NCI-H128 (cell line): ENCODE results near the gene LYRM2.

Experiments used
- DNase-seq: peaks from one replicate; lab custom pipeline; 2025; ENCODE audit not compliant: unreplicated experiment; lab: John Stamatoyannopoulos, UW

The LYRM2 gene, protein sequence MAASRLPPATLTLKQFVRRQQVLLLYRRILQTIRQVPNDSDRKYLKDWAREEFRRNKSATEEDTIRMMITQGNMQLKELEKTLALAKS

GRCh38 chr6:89638320-89639195, at the start of gene LYRM2:
TSS of gene LYRM2 (minus strand) at chr6:89638747. CDS start at chr6:89638716, 31 bp downstream.
- DNase-seq = peak; percentile 87

- no peak for DNase-seq
Observed at GRCh38 chr6:89688328-89688727, 49.8 kb upstream of the LYRM2 start.

- DNase-seq = no peak
Observed at GRCh38 chr6:89685311-89685710, 46.8 kb upstream of the LYRM2 start.

DNA sequence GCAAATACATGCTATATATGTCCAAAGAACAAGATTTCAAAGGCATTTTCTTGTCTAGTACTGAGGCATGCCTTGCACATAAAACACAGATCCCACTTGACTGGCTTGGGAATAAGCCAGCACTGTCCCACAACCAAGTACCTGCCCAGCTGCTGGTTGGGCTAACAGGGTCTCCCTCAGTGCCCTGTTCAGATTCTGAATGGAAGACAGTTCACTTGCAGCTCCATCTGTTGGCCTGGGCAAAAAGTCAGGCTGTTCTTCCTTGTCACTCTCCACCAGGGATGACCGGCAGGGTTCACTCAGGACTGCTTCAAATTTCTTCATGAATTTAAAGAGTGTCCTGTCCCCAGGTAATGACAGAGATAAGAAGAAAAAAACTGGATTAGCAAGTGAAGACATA, 44.4 kb upstream of the LYRM2 start:
- no peak for DNase-seq

DNA sequence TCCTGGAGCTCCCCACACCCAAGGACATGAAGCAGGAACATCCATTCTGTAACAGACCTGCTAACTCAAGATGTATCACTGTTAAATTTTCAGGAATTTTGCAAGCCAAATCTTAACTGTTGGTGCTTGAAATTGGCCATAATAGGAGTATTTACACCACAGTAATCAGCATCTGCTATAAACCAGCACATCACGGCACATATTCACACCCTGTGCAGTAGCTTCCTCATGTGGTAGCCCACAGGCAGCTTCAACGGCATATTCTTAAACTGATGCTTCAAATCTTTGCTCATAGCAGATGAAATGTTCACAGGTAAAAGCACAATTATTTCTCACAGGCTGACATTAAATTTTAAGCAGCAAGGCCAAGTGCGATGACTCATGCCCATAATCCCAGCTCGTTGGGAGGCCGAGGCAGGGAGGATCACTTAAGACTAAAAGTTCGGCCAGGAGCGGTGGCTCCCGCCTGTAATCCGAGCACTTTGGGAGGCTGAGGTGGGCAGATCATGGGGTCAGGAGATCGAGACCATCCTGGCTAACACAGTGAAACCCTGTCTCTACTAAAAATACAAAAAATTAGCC, 43.5 kb upstream of the LYRM2 start:
- DNase-seq = no peak

DNA sequence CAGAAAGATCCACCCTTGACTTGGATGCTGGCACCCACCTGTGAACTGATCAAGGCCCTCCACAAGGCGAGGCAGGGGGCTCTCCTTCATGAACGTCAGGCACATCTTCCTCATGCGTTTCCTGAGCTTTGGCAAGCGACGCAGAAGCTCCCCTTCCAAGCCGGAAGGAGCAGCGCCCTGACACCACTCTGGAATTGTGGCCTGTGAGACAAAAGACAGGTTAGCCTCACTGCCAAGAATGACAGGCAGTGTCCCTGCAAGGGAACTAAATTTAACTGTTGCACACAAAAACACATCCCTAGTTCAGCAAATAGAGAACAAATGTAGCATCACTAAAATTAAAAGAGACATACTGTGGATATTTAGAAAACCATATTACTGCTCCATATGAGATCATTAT, 42.0 kb upstream of the LYRM2 start:
- no peak for DNase-seq

GRCh38 chr6:89680150-89680549, 41.6 kb upstream of the LYRM2 start:
- DNase-seq = no peak

DNA sequence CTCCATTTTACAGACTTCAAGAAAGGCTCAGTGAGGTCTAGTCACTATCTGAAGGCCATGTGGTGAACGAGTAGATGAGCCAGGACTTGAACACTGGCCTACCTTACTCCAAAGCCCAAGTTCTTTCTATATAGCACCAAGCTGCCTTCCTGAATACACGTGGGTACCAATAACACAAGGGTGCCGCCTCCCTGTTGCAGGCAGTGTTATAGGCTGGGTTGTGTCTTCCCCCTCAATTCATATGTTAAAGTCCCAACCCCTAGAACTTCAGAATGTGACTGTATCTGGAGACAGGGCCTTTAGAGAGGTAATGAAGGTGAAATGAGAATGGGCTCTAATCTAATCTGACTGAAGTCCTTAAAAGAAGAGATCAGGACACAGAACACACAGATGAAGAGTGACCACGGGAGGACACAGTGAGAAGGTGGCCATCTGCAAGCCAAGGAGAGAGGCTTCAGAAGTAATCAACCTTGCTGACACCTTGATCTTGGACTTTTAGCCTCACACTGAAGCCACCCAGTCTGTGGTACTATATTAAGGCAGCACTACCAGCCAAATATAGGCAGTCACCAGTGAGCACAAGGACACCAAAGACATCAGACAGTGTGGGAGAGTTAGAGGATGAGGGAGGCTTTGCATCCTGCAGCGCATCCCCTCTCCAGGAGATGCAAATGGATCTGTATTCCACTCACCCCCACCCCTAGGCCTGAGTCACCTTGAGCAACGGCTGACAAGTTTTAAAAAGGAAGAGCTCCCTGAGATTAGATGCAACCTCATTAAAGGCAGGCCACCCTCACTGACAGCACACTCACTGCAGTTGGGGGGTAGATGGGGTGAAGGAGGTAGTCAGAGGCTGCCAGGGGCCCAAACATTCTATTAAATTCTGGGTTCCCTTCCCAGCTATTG, 40.9 kb upstream of the LYRM2 start:
- no peak for DNase-seq

DNA sequence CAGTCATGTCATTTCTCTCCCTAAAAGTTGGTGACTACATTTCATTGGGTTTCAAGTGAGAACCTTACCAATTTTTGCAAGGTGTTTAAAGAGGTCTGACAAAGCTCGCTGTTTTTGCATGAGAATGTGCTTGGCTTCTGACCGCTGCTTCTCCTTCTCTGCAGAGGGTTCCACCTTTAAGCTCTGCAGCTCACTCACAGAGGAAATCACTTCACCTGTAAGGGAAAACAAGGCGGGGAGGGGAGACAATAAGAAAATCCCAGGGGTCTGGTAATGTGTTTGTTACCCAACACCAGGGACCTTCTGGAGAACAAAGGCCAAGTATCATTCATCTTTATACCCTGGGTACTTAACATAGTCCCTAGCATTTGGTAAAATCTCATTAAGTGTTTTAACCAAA, 40.0 kb upstream of the LYRM2 start:
- DNase-seq = peak; percentile 13

DNA sequence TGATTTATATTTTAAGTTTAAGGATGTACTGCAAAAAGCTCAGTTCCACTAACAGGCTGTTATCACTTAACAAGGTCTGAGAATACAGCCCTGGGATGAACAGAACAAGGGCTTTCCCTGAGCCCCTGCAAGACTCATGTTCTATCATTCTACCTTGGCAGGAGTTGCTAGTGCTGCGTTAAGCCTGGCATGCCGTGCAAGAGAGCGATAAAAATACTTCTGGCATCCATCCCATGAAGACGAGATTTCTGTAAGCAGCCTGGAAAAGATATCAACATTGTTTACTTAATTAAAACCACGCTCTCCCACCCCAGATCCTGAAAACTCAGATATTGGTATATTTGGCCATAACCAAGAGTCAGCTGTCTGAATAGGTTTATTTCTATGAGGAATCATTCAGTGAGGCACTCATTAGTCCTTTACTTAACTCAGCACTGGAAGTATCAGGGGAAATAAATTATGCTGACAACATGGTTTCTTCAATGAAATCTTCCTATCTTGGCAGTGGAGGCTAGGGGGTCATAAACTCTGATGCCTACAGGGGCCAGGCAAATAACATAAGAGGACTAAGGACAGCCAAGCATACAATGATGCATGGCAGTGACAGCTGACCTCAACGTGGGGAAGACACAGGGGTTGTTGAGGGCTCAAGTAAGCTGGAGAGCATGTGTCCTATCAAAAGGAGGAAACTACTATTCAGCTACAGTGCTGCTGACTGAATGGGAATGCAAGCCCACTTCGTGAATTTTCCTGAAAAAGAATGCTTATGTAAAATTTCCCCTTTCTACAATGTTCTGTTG, 37.6 kb upstream of the LYRM2 start:
- no peak for DNase-seq

- DNase-seq = no peak
Observed at GRCh38 chr6:89670935-89671565, 32.5 kb upstream of the LYRM2 start.

GRCh38 chr6:89669002-89669401, 30.5 kb upstream of the LYRM2 start:
- no peak for DNase-seq

GRCh38 chr6:89667872-89668556, 29.5 kb upstream of the LYRM2 start:
- DNase-seq = no peak

DNA sequence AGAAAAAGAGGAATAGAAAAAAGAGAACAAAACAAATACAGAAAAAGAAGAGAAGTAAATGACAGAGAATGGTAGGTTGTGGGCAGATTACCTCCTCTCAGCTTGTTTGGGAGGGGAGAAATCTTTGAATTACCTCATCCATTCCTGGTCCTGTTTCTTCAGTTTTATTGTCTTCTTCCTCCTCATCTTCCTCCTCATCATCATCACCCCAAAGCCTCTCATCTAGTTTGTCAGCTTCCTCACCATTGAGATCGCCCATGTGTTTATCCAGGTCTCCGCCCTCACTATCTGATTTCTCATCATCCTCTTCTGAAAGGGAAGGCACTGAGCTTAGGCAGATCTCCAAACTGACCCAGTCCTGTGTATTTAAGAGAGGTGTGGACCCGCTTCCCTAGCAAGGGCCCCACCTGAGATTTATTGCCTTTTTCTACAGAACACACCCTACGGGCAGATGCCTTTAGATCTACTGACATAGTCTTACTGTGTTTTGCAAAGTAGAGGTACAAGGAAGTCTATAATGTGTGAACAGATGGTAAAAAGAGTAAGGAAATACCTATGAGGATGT, 24.2 kb upstream of the LYRM2 start:
- DNase-seq = no peak

DNA sequence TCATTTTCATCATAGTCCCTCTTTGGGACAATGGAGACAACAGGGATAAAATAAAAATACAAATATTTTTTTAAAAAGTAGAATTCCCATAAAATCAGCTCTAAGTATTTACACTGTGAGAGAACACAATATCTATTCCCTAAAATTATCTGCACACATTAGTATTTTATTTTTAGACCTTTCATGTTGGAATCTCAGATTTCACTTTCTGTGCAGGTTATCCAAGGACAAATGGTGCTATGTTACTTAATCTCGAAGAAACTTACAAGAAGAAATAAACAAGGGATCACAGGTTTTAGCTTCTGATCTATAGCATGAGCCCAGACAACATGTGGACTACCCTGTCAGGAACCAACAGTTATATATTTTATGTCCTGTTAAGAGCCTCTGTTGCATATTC, 23.0 kb upstream of the LYRM2 start:
- no peak for DNase-seq

- DNase-seq = no peak
Observed at GRCh38 chr6:89660981-89661380, 22.4 kb upstream of the LYRM2 start.

- no peak for DNase-seq
Observed at GRCh38 chr6:89657445-89658158, 19.1 kb upstream of the LYRM2 start.

DNA sequence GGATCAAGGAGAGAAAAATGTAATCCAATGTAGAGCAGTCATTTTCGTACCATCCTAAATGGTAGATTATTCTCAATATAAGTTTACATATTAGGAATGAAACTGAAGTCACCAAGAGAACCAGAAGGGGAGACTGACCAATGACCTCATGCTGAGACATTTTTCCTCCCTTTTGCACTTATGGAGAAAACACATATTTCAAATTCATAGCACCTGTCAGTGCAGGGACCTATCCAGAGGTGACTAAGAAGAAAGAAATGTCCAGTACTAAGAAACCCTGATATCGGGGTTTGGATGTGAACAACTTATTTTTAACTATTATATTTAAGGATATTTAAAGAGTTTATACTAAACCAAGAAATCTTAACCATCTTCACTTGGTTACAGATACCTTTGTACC, 16.6 kb upstream of the LYRM2 start:
- no peak for DNase-seq

- no peak for DNase-seq
Observed at GRCh38 chr6:89650579-89650978, 12.0 kb upstream of the LYRM2 start.
